Peyer's patch (tissue), 4 donors: ENCODE data around the gene SCFD1.

Experiments used
- POLR2A ChIP-seq, 2 donors: fragments of 450-650 bp; IDR thresholded peaks; one replicate each; pipeline ENCODE4 v1.5.1; 2017; ENCODE audit warnings: antibody characterized with exemption in 2 of 2, mild to moderate bottlenecking in 2 of 2, moderate library complexity in 2 of 2
- TF ChIP-seq, protein P1 (sequence below), 6 experiments: fragments of 450-650 bp in 4 of 6; fragments of 200-600 bp in 2 of 6; sonication (generic) in 1 of 6; IDR thresholded peaks; one replicate each; pipeline ENCODE4 v1.5.1; 2017 to 2019; ENCODE audit warnings: antibody characterized with exemption in 6 of 6, mild to moderate bottlenecking in 3 of 6, moderate library complexity in 1 of 6

DNA sequence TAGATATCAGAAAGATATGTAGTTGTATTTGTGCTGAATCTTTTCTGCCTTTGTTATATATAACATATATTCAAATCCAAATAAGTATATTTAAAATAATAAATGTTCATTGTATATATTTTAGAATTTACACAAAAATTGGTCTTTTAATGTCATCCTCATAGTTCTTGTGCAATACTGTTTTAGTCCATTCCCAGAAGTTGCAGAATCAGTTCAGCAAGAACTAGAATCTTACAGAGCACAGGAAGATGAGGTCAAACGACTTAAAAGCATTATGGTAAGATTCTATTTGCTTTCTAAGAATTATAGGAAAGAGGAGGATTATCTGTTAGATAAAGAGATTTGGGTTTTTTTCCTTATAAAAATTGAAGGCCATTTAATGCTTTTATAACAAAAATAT is 51.0 kb downstream of the SCFD1 start:
- TF ChIP-seq, protein P1, sequence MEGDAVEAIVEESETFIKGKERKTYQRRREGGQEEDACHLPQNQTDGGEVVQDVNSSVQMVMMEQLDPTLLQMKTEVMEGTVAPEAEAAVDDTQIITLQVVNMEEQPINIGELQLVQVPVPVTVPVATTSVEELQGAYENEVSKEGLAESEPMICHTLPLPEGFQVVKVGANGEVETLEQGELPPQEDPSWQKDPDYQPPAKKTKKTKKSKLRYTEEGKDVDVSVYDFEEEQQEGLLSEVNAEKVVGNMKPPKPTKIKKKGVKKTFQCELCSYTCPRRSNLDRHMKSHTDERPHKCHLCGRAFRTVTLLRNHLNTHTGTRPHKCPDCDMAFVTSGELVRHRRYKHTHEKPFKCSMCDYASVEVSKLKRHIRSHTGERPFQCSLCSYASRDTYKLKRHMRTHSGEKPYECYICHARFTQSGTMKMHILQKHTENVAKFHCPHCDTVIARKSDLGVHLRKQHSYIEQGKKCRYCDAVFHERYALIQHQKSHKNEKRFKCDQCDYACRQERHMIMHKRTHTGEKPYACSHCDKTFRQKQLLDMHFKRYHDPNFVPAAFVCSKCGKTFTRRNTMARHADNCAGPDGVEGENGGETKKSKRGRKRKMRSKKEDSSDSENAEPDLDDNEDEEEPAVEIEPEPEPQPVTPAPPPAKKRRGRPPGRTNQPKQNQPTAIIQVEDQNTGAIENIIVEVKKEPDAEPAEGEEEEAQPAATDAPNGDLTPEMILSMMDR (IDR thresholded peaks at IDR 0.05) = no peak
- no peak for TF ChIP-seq POLR2A (IDR thresholded peaks at IDR 0.05)
